ENCODE measurements around the gene TRIM6. TPM values are rescaled to one million over a fixed set of nuclear protein-coding genes. Genes with fewer than 3 reads are reported as not detected.

Gene TRIM6
- total RNA-seq, 1 experiment from 2014 or later: 17.9 TPM

DNA sequence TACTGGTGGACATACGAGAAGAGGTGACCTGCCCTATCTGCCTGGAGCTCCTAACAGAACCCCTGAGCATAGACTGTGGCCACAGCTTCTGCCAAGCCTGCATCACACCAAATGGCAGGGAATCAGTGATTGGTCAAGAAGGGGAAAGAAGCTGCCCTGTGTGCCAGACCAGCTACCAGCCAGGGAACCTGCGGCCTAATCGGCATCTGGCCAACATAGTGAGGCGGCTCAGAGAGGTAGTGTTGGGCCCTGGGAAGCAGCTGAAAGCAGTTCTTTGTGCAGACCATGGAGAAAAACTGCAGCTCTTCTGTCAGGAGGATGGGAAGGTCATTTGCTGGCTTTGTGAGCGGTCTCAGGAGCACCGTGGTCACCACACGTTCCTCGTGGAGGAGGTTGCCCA lies 6.9 kb downstream of the TRIM6 start:
- Histone ChIP-seq H2BK5ac (ENCODE audit: insufficient read length, low read length) (no peak overlapping the region), H3K27me3 (ENCODE audit: insufficient read depth, low read length) (no peaks in the 10 kb centered on the region), H3K4me2 (ENCODE audit: insufficient read depth, insufficient read length, low read length) (no peak overlapping the region), H3K4ac (ENCODE audit: low read depth, low read length) (no peak overlapping the region), H3K23ac (ENCODE audit: insufficient read length, low read depth, low read length) (no peak overlapping the region), H2AK5ac (ENCODE audit: insufficient read length, low read length) (no peak overlapping the region), H2BK20ac (ENCODE audit: low read depth, low read length, poor library complexity, severe bottlenecking) (no peak overlapping the region), H3K4me1 (ENCODE audit: insufficient read depth, low read length) (no peaks in the 10 kb centered on the region), H3K79me2 (ENCODE audit: insufficient read depth, low read length) (peaks cover 6% of the 10 kb centered on the region; the same call in 1 of the 2 replicates), H2BK12ac (ENCODE audit: insufficient read length, low read depth, low read length) (no peak overlapping the region), H4K20me1 (ENCODE audit: control insufficient read depth, insufficient read depth, insufficient read length) (no peaks in the 10 kb centered on the region), H3K79me1 (ENCODE audit: insufficient read depth, low read depth, low read length, poor library complexity, severe bottlenecking) (no peaks in the 10 kb centered on the region), H3K18ac (ENCODE audit: insufficient read length, low read depth, low read length) (no peak overlapping the region), H4K8ac (replicated peaks; ENCODE audit: insufficient read length, low read depth, low read length) (no peak overlapping the region), H3K56ac (ENCODE audit: insufficient read length, low read depth, low read length) (no peak overlapping the region), H4K91ac (ENCODE audit: insufficient read length, low read depth, low read length) (no peak overlapping the region), H3K27ac (ENCODE audit: insufficient read length, low read depth, low read length) (no peak overlapping the region), H2BK120ac (ENCODE audit: low read depth, low read length, poor library complexity, severe bottlenecking) (no peak overlapping the region), H3K14ac (ENCODE audit: insufficient read depth, low read length) (no peak overlapping the region), H3K23me2 (ENCODE audit: insufficient read length, low read depth, low read length, poor library complexity, severe bottlenecking) (no peaks in the 10 kb centered on the region), H2AFZ (ENCODE audit: low read length) (no peak overlapping the region), H2BK15ac (ENCODE audit: low read depth, low read length) (no peak overlapping the region), H4K5ac (ENCODE audit: insufficient read length, low read depth, low read length) (no peak overlapping the region), H3K9me3 (ENCODE audit: control insufficient read depth, low read depth, low read length) (no peaks in the 10 kb centered on the region), H3T11ph (ENCODE audit: low read length) (no peak overlapping the region), H3K9ac (ENCODE audit: extremely low read depth, insufficient read length, low read length) (no peak overlapping the region)
- Mint-ChIP-seq H3K4me3 (no peak overlapping the region), H3K27me3 (ENCODE audit: low read depth) (no peaks in the 10 kb centered on the region), H3K4me1 (peaks cover 9 to 22% of the 10 kb centered on the region in 2 experiments), H3K27ac (peak overlapping the region in 1 of 3 experiments; percentile 35; a peak in 2 of 7 replicates), H3K36me3 (ENCODE audit: insufficient read depth in 1 of 3, low read depth in 3 of 3) (peaks cover 31 to 50% (median 46%) of the 10 kb centered on the region in 3 experiments), H3K9me3 (no peaks in the 10 kb centered on the region)
- no CpG with 5 or more reads among the region's 8 CpGs for WGBS (ENCODE audit: extremely low coverage, insufficient read length, low lambda C conversion rate)
- no peak for DNase-seq
- TF ChIP-seq, protein P1, sequence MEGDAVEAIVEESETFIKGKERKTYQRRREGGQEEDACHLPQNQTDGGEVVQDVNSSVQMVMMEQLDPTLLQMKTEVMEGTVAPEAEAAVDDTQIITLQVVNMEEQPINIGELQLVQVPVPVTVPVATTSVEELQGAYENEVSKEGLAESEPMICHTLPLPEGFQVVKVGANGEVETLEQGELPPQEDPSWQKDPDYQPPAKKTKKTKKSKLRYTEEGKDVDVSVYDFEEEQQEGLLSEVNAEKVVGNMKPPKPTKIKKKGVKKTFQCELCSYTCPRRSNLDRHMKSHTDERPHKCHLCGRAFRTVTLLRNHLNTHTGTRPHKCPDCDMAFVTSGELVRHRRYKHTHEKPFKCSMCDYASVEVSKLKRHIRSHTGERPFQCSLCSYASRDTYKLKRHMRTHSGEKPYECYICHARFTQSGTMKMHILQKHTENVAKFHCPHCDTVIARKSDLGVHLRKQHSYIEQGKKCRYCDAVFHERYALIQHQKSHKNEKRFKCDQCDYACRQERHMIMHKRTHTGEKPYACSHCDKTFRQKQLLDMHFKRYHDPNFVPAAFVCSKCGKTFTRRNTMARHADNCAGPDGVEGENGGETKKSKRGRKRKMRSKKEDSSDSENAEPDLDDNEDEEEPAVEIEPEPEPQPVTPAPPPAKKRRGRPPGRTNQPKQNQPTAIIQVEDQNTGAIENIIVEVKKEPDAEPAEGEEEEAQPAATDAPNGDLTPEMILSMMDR (conservative IDR thresholded peaks at IDR 0.05): no peak

All from H9 (cell line).